DOHH2 (cell line): ENCODE results near the gene RAB40B.

ENCODE experiments used
- H3F3A ChIP-seq: fragments of 200-600 bp; sonication (generic), shearing (Covaris generic); 2 replicates; pipeline ENCODE4 v1.6.0; 2016; ENCODE audit warnings: antibody characterized with exemption, mild to moderate bottlenecking; ENCODE audit not compliant: control insufficient read depth, insufficient read depth
- H3K27ac ChIP-seq: fragments of 200-600 bp; sonication (generic); 2 replicates; pipeline ENCODE4 v1.5.1; 2014; ENCODE audit warnings: low read depth, mild to moderate bottlenecking, low read length, moderate library complexity
- H3K27me3 ChIP-seq: fragments of 200-600 bp; sonication (generic); 2 replicates; pipeline ENCODE4 v1.6.1; 2014; ENCODE audit warnings: mild to moderate bottlenecking, low read length, mixed read lengths; ENCODE audit not compliant: control insufficient read depth
- H3K36me3 ChIP-seq: fragments of 200-600 bp; sonication (generic); 2 replicates; pipeline ENCODE4 v1.6.1; 2014; ENCODE audit warnings: mild to moderate bottlenecking, low read length, moderate library complexity, mixed read lengths; ENCODE audit not compliant: control insufficient read depth
- H3K4me1 ChIP-seq: fragments of 200-600 bp; sonication (generic); 2 replicates; pipeline ENCODE4 v1.6.1; 2014; ENCODE audit warnings: mild to moderate bottlenecking, low read length, mixed read lengths; ENCODE audit not compliant: control insufficient read depth
- H3K4me2 ChIP-seq: fragments of 200-600 bp; sonication (generic); 2 replicates; pipeline ENCODE4 v1.6.0; 2014; ENCODE audit warnings: mild to moderate bottlenecking, low read length, moderate library complexity
- H3K4me3 ChIP-seq: fragments of 200-600 bp; sonication (generic); 2 replicates; pipeline ENCODE4 v1.5.1; 2014; ENCODE audit warnings: mild to moderate bottlenecking, low read length, mixed read lengths
- H3K79me2 ChIP-seq: fragments of 200-600 bp; sonication (generic); 2 replicates; pipeline ENCODE4 v1.6.1; 2014; ENCODE audit warnings: mild to moderate bottlenecking, low read length, mixed read lengths; ENCODE audit not compliant: control insufficient read depth
- H3K9me2 ChIP-seq: fragments of 200-600 bp; sonication (generic); replicated peaks from 2 replicates; pipeline ENCODE4 v1.6.1; 2014; ENCODE audit warnings: mild to moderate bottlenecking, low read length, mixed read lengths; ENCODE audit not compliant: control insufficient read depth
- H3K9me3 ChIP-seq: fragments of 200-600 bp; sonication (generic); 2 replicates; pipeline ENCODE4 v1.6.1; 2014; ENCODE audit warnings: antibody characterized with exemption, low read length, mixed read lengths; ENCODE audit not compliant: control insufficient read depth, insufficient read depth
- H4K20me1 ChIP-seq: fragments of 200-600 bp; sonication (generic); 2 replicates; pipeline ENCODE4 v1.6.0; 2014; ENCODE audit warnings: low read depth, mild to moderate bottlenecking, antibody characterized with exemption, low read length, moderate library complexity; ENCODE audit not compliant: control insufficient read depth, insufficient read depth
- CTCF ChIP-seq: fragments of 200-600 bp; sonication (generic); IDR thresholded peaks from one replicate; pipeline ENCODE4 v1.5.1; 2014; ENCODE audit warnings: antibody characterized with exemption, mild to moderate bottlenecking, low read depth, low read length; ENCODE audit not compliant: poor library complexity, severe bottlenecking
- EZH2phosphoT487 ChIP-seq: fragments of 200-600 bp; sonication (generic); IDR thresholded peaks from 2 replicates; pipeline ENCODE4 v1.6.1; 2017; ENCODE audit warnings: borderline replicate concordance, mild to moderate bottlenecking, antibody characterized with exemption, low read length, moderate library complexity, mixed read lengths

The RAB40B gene

GRCh38 chr17:82687871-82688270, 10.6 kb downstream of the RAB40B start:
- no peaks in the 10 kb centered on the region for H3K27me3 ChIP-seq
- no peaks in the 10 kb centered on the region for H4K20me1 ChIP-seq
- no peaks in the 10 kb centered on the region for H3K79me2 ChIP-seq
- no peak overlapping the region for H3K4me3 ChIP-seq
- no peaks in the 10 kb centered on the region for H3K9me2 ChIP-seq
- no peaks in the 10 kb centered on the region for H3K9me3 ChIP-seq
- H3K4me1 ChIP-seq = no peaks in the 10 kb centered on the region
- no peak overlapping the region for H3K27ac ChIP-seq
- H3K36me3 ChIP-seq = no peaks in the 10 kb centered on the region
- no peak overlapping the region for H3K4me2 ChIP-seq
- TF ChIP-seq EZH2phosphoT487 = no peak
- no peak for TF ChIP-seq CTCF
- H3F3A ChIP-seq = no peaks in the 10 kb centered on the region

- H3K4me3 ChIP-seq = no peak overlapping the region
- H3K79me2 ChIP-seq = no peaks in the 10 kb centered on the region
- TF ChIP-seq EZH2phosphoT487 = no peak
- no peak for TF ChIP-seq CTCF
- H3K27me3 ChIP-seq = no peaks in the 10 kb centered on the region
- H3K27ac ChIP-seq = no peak overlapping the region
- no peaks in the 10 kb centered on the region for H3K36me3 ChIP-seq
- no peaks in the 10 kb centered on the region for H3K4me1 ChIP-seq
- no peaks in the 10 kb centered on the region for H3K9me3 ChIP-seq
- H4K20me1 ChIP-seq = no peaks in the 10 kb centered on the region
- H3K9me2 ChIP-seq = no peaks in the 10 kb centered on the region
- H3K4me2 ChIP-seq = no peak overlapping the region
- H3F3A ChIP-seq = no peaks in the 10 kb centered on the region
Observed at GRCh38 chr17:82687375-82687861, 11.1 kb downstream of the RAB40B start.

- Histone ChIP-seq H3K4me1 (no peaks in the 10 kb centered on the region), H3K9me3 (no peaks in the 10 kb centered on the region), H3K36me3 (no peaks in the 10 kb centered on the region), H3K79me2 (no peaks in the 10 kb centered on the region), H3F3A (no peaks in the 10 kb centered on the region), H3K9me2 (no peaks in the 10 kb centered on the region), H3K4me3 (no peak overlapping the region), H4K20me1 (no peaks in the 10 kb centered on the region), H3K27me3 (no peaks in the 10 kb centered on the region), H3K27ac (no peak overlapping the region), H3K4me2 (no peak overlapping the region)
- TF ChIP-seq EZH2phosphoT487 (no peak), CTCF (no peak)
Observed at GRCh38 chr17:82686366-82687324, 11.9 kb downstream of the RAB40B start.
